ENCODE measurements around the gene PHF13. TPM values are rescaled to one million over a fixed set of nuclear protein-coding genes. Genes with fewer than 3 reads are reported as not detected.
"Not testable (repeated sequence)": the region's sequence is repeated elsewhere in the genome, so short reads cannot be mapped to it uniquely, and the experiment has no call there.

PHF13 gene
- total and polyA plus RNA-seq, 12 donors, result 3.7 to 12.2 (median 7.6) TPM

GRCh38 chr1:6596886-6597776 lies 16.4 kb upstream of the PHF13 start:
- Histone ChIP-seq H3K9me3 (no peaks in the 10 kb centered on the region), H3K4me1 (peaks cover 18 to 78% (median 59%) of the 10 kb centered on the region in 9 donors), H3K36me3 (peaks cover 0 to 78% (median 65%) of the 10 kb centered on the region in 9 donors), H3K27ac (peak overlapping the region; percentile 5 to 100 (median 86)), H3K27me3 (no peaks in the 10 kb centered on the region), H3K4me3 (peak overlapping the region in 5 of 10 donors; percentile 1 to 17 (median 10))
- 53 to 63% methylated on average over 15 of the region's 15 CpGs for WGBS, 2 donors
- no peak for TF ChIP-seq CTCF (IDR thresholded peaks at IDR 0.05)
- peak in 3 of 8 donors; percentile 2 to 31 (median 25) for ATAC-seq
- intact Hi-C loops (cut with DNase I), result no loop called here
- no peak for DNase-seq

DNA sequence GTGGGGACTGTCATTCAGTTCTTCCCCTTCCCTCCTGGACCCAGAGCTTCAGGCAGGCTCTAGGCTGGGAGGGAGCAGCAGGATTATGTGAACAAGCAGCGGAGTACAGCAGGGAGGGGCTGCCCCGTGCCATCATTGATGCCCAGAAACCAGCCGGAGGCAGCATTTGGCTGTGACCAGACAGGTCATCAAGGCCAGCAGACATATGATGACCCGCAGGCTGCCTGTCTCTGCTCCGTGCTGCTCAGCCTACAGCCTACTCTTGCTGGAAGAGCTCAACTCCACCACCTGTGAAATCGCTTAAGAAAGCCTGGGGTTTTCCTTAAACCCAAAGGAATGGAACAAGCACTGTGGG lies 15.8 kb upstream of the PHF13 start:
- WGBS, 2 donors, result 66 to 72% methylated on average over 6 of the region's 6 CpGs
- H3K4me1 ChIP-seq, result peaks cover 18 to 72% (median 59%) of the 10 kb centered on the region in 9 donors
- peak overlapping the region in 1 of 10 donors; percentile 2 for H3K4me3 ChIP-seq
- peak overlapping the region; percentile 5 to 100 (median 86) for H3K27ac ChIP-seq
- H3K36me3 ChIP-seq, result peaks cover 0 to 71% (median 59%) of the 10 kb centered on the region in 9 donors
- no peaks in the 10 kb centered on the region for H3K27me3 ChIP-seq
- intact Hi-C loops (cut with DNase I), result no loop called here
- DNase-seq (no peak), ATAC-seq (peak in 1 of 8 donors; percentile 3)
- TF ChIP-seq CTCF (IDR thresholded peaks at IDR 0.05), result no peak
- no peaks in the 10 kb centered on the region for H3K9me3 ChIP-seq

- peaks cover 19 to 76% (median 62%) of the 10 kb centered on the region in 9 donors for H3K4me1 ChIP-seq
- intact Hi-C loops (cut with DNase I), result no loop called here
- 68 to 69% methylated on average over 31 of the region's 31 CpGs for WGBS, 2 donors
Observed at GRCh38 chr1:6599141-6599975, 14.2 kb upstream of the PHF13 start.

GRCh38 chr1:6599991-6600390 lies 13.5 kb upstream of the PHF13 start:
- intact Hi-C loops (cut with DNase I), result loop anchor here in 2 of 10 donors (2.0 to 10.0 kb wide), 3 partner anchors 19 to 48 kb away; partner anchors contain the start of genes NOL9 (in 2 of the 2) and TAS1R1 (in 1 of the 2)
- 57 to 63% methylated on average over 8 of the region's 8 CpGs for WGBS, 2 donors

More at GRCh38 chr1:6599141-6599975, 14.2 kb upstream of the PHF13 start:
- DNase-seq, result no peak
- ATAC-seq, result no peak
- Histone ChIP-seq H3K27me3 (no peaks in the 10 kb centered on the region), H3K27ac (peak overlapping the region in 8 of 10 donors; percentile 96 to 100 (median 100)), H3K4me3 (peak overlapping the region; percentile 68 to 96 (median 86)), H3K36me3 (peaks cover 0 to 55% (median 43%) of the 10 kb centered on the region in 9 donors), H3K9me3 (no peaks in the 10 kb centered on the region)
- no peak for TF ChIP-seq CTCF (IDR thresholded peaks at IDR 0.05)

More at GRCh38 chr1:6599991-6600390, 13.5 kb upstream of the PHF13 start:
- not testable (repeated sequence) for H3K9me3 ChIP-seq, ATAC-seq, H3K27me3 ChIP-seq, DNase-seq
- peaks cover 0 to 49% (median 37%) of the 10 kb centered on the region in 9 donors for H3K36me3 ChIP-seq
- H3K27ac ChIP-seq, result peak overlapping the region in 9 of 10 donors; percentile 96 to 100 (median 99)
- H3K4me3 ChIP-seq, result peak overlapping the region; percentile 68 to 96 (median 86)
- H3K4me1 ChIP-seq, result peaks cover 25 to 76% (median 68%) of the 10 kb centered on the region in 9 donors
